ENCODE results near the gene MACROD1.

DNA sequence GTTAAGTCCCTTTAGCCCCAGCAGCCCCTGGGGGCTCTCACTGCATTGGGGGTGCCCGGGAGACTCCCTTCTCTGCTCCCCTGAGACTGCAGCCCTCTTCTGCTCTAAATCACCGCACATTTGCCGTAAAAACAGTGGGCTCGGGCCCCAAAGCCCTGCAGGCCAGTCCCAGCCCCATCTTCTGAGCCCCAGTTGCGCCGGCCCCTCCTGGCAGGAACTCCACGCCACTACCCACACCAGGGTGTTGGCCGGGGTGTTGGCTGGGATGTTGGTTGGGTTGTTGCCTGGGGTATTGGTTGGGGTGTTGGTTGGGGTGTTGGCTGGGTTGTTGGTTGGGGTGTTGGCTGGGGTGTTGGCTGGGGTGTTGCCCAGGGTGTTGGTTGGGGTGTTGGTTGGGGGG lies 156.2 kb downstream of the MACROD1 start:
- no peak for TF ChIP-seq EP300 (IDR thresholded peaks at IDR 0.05)
- TF ChIP-seq, protein P1, sequence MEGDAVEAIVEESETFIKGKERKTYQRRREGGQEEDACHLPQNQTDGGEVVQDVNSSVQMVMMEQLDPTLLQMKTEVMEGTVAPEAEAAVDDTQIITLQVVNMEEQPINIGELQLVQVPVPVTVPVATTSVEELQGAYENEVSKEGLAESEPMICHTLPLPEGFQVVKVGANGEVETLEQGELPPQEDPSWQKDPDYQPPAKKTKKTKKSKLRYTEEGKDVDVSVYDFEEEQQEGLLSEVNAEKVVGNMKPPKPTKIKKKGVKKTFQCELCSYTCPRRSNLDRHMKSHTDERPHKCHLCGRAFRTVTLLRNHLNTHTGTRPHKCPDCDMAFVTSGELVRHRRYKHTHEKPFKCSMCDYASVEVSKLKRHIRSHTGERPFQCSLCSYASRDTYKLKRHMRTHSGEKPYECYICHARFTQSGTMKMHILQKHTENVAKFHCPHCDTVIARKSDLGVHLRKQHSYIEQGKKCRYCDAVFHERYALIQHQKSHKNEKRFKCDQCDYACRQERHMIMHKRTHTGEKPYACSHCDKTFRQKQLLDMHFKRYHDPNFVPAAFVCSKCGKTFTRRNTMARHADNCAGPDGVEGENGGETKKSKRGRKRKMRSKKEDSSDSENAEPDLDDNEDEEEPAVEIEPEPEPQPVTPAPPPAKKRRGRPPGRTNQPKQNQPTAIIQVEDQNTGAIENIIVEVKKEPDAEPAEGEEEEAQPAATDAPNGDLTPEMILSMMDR (IDR thresholded peaks at IDR 0.05): no peak

Data from esophagus muscularis mucosa (tissue), 3 donors.